ENCODE results near the gene CD276.

CD276 gene

DNA sequence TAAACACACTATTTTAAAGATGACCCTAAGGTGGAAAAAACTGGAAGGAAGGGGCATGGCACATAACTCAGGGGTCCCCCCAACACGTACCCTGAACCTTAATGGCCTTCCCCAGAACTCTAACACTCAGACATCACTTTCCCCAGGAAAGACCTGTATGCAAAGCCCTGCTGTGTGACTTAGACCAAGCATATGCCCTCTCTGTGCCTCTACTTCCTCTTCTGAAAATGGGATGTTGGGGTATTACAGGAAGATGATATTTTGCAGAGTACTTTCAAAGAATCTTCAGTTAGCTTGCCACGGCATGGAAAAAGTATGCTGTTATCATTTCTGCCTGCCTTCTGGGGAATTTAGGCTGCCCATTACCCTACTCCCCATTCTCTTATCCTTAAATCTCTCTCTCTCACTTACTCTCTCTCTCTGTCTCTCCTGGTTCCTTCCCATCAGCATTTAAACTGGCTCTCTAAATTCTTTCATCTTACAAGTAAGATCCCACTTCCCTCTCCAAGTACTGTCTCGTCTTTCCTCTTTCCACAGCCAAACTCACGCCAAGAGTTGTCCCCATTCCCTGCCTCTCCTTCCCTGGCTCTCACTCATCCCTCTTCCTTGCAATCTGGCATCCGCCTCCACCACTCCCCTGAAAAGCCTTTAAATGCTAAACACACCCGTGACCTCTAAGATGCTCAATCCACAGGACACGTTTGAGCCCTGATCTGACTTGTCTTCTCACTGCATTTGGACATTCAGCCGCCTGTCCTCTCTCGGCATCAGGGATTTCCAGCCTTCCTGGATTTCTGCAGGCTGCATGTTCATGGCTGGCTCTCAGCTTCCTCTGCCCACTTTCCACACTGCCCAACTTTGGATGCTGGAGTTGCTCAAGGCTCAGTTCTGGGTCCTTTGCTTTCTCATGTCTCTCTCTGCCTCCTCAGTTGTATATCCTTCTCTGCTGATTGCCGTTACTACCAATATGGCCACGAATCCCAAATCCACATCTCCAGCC, 76.4 kb downstream of the CD276 start:
- TF ChIP-seq NFIC (IDR thresholded peaks at IDR 0.05): no peak
- no peak for TF ChIP-seq REST (IDR thresholded peaks at IDR 0.05; ENCODE audit: low read depth)
- TF ChIP-seq FOXM1 (IDR thresholded peaks at IDR 0.05; ENCODE audit: borderline replicate concordance, low read depth): no peak
- no peak for TF ChIP-seq CEBPB (IDR thresholded peaks at IDR 0.05)

DNA sequence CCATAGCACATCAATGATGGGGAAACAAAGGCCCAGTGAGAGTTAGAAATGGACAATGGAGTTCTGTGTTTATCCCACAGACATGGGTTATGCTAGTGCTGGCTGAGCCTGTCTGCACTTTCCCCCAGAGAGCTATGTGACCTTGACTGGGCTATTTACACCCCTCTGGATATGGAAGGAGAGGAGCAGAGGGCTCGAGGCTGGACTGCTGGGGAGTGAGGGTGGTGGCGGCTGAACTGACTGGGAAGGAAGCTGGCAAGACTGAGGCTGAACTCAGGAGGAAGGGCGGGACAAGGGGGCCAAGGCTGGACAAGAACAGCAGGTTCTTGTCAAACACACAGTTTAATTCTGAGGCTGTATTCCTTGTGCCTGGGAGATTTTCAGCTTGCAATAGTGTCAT, 79.7 kb downstream of the CD276 start:
- no peak for TF ChIP-seq ZBTB7A (IDR thresholded peaks at IDR 0.05; ENCODE audit: low read depth)
- TF ChIP-seq YY1 (IDR thresholded peaks at IDR 0.05; ENCODE audit: low read depth): no peak
- no peak for TF ChIP-seq REST (IDR thresholded peaks at IDR 0.05; ENCODE audit: low read depth)
